ENCODE results near the gene EDNRA.

The EDNRA gene

DNA sequence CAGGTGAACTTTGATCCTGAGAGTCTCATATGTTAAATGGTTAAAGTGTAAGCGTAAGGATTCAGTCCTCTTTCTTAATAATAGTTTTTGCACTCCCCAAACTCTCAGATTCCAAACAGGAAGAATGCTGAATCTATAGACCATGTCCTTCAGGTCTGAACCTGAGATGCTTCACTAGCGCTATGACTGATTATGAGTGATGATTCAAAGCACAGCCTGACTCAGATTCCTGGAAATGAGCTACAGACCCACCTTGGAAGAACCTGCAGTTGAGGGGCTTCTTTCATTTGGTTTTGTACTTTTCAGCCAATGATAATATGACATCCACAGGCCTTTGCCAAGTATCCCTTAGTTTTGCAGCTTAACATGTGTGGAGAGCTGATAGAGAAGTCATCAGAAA, 1.4 kb downstream of the EDNRA start:
- TF ChIP-seq ZFX (IDR thresholded peaks at IDR 0.05; ENCODE audit: borderline replicate concordance) = no peak
- TF ChIP-seq, protein P1, sequence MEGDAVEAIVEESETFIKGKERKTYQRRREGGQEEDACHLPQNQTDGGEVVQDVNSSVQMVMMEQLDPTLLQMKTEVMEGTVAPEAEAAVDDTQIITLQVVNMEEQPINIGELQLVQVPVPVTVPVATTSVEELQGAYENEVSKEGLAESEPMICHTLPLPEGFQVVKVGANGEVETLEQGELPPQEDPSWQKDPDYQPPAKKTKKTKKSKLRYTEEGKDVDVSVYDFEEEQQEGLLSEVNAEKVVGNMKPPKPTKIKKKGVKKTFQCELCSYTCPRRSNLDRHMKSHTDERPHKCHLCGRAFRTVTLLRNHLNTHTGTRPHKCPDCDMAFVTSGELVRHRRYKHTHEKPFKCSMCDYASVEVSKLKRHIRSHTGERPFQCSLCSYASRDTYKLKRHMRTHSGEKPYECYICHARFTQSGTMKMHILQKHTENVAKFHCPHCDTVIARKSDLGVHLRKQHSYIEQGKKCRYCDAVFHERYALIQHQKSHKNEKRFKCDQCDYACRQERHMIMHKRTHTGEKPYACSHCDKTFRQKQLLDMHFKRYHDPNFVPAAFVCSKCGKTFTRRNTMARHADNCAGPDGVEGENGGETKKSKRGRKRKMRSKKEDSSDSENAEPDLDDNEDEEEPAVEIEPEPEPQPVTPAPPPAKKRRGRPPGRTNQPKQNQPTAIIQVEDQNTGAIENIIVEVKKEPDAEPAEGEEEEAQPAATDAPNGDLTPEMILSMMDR (IDR thresholded peaks at IDR 0.05) = no peak
- H3K27ac ChIP-seq = no peak overlapping the region

DNA sequence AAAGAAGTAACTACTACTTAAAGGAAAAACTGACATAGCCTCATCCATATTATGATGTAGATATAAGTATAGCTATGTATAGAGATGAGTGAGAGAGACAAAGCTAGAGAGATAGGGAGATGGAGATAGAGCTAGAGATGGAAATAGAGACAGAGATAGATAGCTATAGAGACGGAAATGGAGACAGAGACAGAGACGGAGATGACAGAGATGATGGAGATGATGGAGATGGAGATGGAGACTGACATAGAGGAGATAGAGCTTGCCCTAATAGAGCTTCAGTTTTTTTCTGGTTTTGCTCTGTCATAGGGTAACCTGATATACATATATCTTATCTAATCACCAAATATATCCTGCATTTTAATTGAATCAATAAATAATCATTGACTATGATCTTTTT, 4.3 kb downstream of the EDNRA start:
- TF ChIP-seq ZFX (IDR thresholded peaks at IDR 0.05; ENCODE audit: borderline replicate concordance) = no peak
- TF ChIP-seq, protein P1 (IDR thresholded peaks at IDR 0.05) = no peak

DNA sequence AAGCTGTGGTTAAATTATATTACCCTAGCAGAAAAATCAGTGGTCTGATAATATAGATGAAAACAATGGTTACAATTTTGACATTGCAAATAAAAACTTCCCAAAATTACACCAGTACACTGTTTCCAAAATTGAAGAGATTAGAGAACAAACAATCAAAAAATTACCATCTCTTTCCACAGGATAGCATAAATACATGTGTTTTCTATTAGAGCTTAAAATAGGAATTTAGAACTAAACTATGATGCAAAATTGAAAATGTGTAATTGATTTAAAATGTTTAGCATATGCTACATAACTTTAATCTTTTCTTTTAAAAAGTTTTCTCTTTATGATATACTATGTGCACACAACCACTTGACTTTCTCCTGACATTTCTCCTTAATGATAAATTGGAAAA, 6.7 kb downstream of the EDNRA start:
- TF ChIP-seq, protein P1 (IDR thresholded peaks at IDR 0.05) = no peak
- TF ChIP-seq ZFX (IDR thresholded peaks at IDR 0.05; ENCODE audit: borderline replicate concordance) = no peak
- no peak overlapping the region for H3K27ac ChIP-seq

More for the DNA sequence above, 4.3 kb downstream of the EDNRA start:
- H3K27ac ChIP-seq = no peak overlapping the region

DNA sequence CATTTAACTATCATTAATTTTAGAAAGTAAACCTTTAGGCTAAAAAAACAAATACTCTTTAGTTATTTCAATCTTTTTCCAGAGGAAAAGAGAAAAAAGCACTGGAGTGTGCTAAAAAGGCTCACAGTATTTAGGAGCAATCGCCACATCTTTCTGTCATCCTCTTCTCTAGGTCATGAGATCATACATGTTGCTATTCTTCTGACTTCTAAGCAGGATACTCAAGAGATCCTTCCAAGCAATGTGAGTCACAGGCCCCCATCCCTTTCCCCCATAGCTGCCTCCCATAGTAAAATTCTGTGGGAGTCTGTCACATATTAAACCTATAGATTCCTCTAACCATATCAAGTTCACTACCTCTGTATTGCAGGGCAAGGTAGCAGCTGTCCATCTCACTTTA, 7.7 kb downstream of the EDNRA start:
- H3K27ac ChIP-seq = no peak overlapping the region
- TF ChIP-seq, protein P1 (IDR thresholded peaks at IDR 0.05) = no peak
- no peak for TF ChIP-seq ZFX (IDR thresholded peaks at IDR 0.05; ENCODE audit: borderline replicate concordance)

DNA sequence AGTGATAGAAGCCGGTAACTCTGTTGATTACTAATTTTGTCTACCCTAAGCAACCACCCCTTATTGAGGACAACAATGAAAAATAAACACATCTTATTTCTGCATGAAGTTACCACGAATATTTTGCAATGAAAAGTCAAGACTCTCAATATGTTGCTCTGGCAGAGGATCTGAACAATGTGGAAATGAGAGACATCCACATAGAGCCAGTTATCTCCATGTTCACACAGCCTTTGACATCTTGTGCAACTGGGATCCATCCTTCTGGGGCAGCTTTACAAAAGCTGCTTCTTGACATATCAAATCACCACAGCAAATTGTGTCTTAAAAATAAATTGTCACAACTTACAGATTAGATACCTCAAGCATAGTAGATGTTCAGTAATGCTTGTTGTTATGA, 10.2 kb downstream of the EDNRA start:
- no peak for TF ChIP-seq ZFX (IDR thresholded peaks at IDR 0.05; ENCODE audit: borderline replicate concordance)
- TF ChIP-seq, protein P1 (IDR thresholded peaks at IDR 0.05) = no peak
- H3K27ac ChIP-seq = no peak overlapping the region

DNA sequence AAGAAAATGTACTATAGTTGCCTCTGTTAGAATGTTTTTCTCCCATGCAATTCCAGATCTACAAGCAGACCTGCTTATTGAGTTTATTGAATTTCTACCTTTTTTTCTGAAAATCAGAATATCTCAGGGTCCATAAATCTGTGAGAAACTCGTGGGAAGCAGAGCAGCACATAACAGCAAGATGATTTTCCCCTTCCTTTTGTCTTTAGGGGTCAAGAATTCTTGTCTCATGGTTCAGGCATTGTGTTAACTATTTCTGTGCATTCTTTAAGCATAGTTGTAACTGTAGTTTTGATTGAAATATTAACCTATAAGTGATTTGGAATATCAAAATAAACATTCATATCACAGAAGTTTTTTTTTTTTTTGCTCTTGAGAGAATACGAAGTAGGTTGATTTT, 11.4 kb downstream of the EDNRA start:
- H3K27ac ChIP-seq = no peak overlapping the region
- no peak for TF ChIP-seq ZFX (IDR thresholded peaks at IDR 0.05; ENCODE audit: borderline replicate concordance)
- TF ChIP-seq, protein P1 (IDR thresholded peaks at IDR 0.05) = no peak

DNA sequence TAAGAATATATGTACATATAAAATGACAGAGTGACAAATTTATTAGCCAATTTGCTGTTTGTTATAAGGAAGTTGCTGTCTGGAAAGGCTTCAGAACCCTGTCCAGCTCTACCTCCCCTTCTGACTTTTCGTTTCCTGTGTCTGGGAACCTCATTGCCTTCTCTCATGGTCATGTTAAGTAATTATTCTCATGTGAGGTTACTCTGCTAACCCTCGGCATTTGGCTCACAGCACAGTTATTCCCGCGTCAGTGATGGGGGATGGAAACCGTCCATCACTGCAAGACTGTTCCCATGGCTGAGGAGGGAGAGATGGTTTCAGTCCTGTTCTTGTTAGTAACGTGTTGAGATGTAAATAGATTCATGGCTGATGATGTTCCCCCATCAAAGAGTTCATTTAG, 11.9 kb downstream of the EDNRA start:
- TF ChIP-seq ZFX (IDR thresholded peaks at IDR 0.05; ENCODE audit: borderline replicate concordance) = no peak
- TF ChIP-seq, protein P1 (IDR thresholded peaks at IDR 0.05) = no peak
- H3K27ac ChIP-seq = no peak overlapping the region
